PC-9 (cell line): ENCODE measurements around the gene ITIH2. TPM values are rescaled to one million over a fixed set of nuclear protein-coding genes. Genes with fewer than 3 reads are reported as not detected.
"Not testable (repeated sequence)": the region's sequence is repeated elsewhere in the genome, so short reads cannot be mapped to it uniquely, and the experiment has no call there.

ENCODE experiments used
- BruUV-seq: library from RNA; stranded (reverse); fragments of 400-500 nt; replicated peaks from 2 replicates; lab custom pipeline; 2021; lab: Mats Ljungman, UMichigan
- CTCF ChIA-PET: fragments of 300-600 bp; sonication (Branson Sonifier 250); formaldehyde crosslinking; loops from one replicate; lab custom pipeline; 2022; ENCODE audit warnings: antibody characterized with exemption; lab: Charles Lee
- POLR2A ChIA-PET: fragments of 300-600 bp; sonication (Branson Sonifier 250); formaldehyde crosslinking; loops from one replicate; lab custom pipeline; 2022; ENCODE audit warnings: antibody characterized with exemption; ENCODE audit not compliant: unreplicated experiment; lab: Charles Lee
- DNase-seq, 2 experiments: peaks; one replicate each; pipeline versions ENCODE4 v3.0.0 to v3.0.0-alpha.2; 2015 to 2022; ENCODE audit warnings: mixed read lengths in 1 of 2
- H2AFZ ChIP-seq: fragments of 200-600 bp; sonication (generic); 2 replicates; pipeline ENCODE4 v1.8.1; 2017; ENCODE audit warnings: antibody characterized with exemption
- H3F3A ChIP-seq: fragments of 200-600 bp; sonication (generic); 2 replicates; pipeline ENCODE4 v1.8.1; 2017; ENCODE audit warnings: antibody characterized with exemption, mild to moderate bottlenecking, low read depth; ENCODE audit not compliant: insufficient read depth
- H3K27ac ChIP-seq: fragments of 200-600 bp; sonication (generic); 2 replicates; pipeline ENCODE4 v1.6.1; 2016; ENCODE audit warnings: mixed run types
- H3K27me3 ChIP-seq: fragments of 200-600 bp; sonication (generic); 2 replicates; pipeline ENCODE4 v1.6.1; 2016; ENCODE audit warnings: low read depth, mixed run types; ENCODE audit not compliant: insufficient read depth
- H3K36me3 ChIP-seq: fragments of 200-600 bp; sonication (generic); 2 replicates; pipeline ENCODE4 v1.6.1; 2016; ENCODE audit warnings: low read depth, mixed run types
- H3K4me1 ChIP-seq: fragments of 200-600 bp; sonication (generic); replicated peaks from 2 replicates; pipeline ENCODE4 v1.6.1; 2016; ENCODE audit warnings: mixed run types; ENCODE audit not compliant: insufficient read depth
- H3K4me2 ChIP-seq: fragments of 200-600 bp; sonication (generic); 2 replicates; pipeline ENCODE4 v1.6.1; 2017; ENCODE audit warnings: mixed run types
- H3K4me3 ChIP-seq: fragments of 200-600 bp; sonication (generic); 2 replicates; pipeline ENCODE4 v1.6.1; 2016; ENCODE audit warnings: mixed run types
- H3K79me2 ChIP-seq: fragments of 200-600 bp; sonication (generic); 2 replicates; pipeline ENCODE4 v1.6.1; 2017; ENCODE audit warnings: low read depth, mixed run types
- H3K9me2 ChIP-seq: fragments of 200-600 bp; sonication (generic); 2 replicates; pipeline ENCODE4 v1.8.1; 2017; ENCODE audit warnings: mild to moderate bottlenecking; ENCODE audit not compliant: insufficient read depth
- H3K9me3 ChIP-seq: fragments of 200-600 bp; sonication (generic); 2 replicates; pipeline ENCODE4 v1.8.1; 2016; ENCODE audit warnings: low read depth; ENCODE audit not compliant: insufficient read depth
- H4K20me1 ChIP-seq: fragments of 200-600 bp; sonication (generic); 2 replicates; pipeline ENCODE4 v1.8.1; 2017; ENCODE audit not compliant: insufficient read depth
- EZH2 ChIP-seq: fragments of 200-600 bp; sonication (generic); IDR thresholded peaks from 2 replicates; pipeline ENCODE4 v1.8.0; 2017; ENCODE audit warnings: antibody characterized with exemption, low read depth
- intact Hi-C: fragments of 100-400 bp; cut with micrococcal nuclease; formaldehyde crosslinking; loops from one replicate; pipeline ENCODE4 v1.10.0; 2022; ENCODE audit not compliant: unreplicated experiment
- total RNA-seq: library from RNA; stranded (reverse); gene quantifications from 2 replicates; pipeline ENCODE4 v1.2.3, GENCODE V29; 2021
- TF ChIP-seq, protein P1 (sequence below): fragments of 200-600 bp; sonication (generic); conservative IDR thresholded peaks from 2 replicates; pipeline ENCODE4 v1.6.1; 2017; ENCODE audit warnings: mixed run types, antibody characterized with exemption, mild to moderate bottlenecking, moderate library complexity

Gene ITIH2
- total RNA-seq, 1 experiment from 2014 or later: not detected

DNA sequence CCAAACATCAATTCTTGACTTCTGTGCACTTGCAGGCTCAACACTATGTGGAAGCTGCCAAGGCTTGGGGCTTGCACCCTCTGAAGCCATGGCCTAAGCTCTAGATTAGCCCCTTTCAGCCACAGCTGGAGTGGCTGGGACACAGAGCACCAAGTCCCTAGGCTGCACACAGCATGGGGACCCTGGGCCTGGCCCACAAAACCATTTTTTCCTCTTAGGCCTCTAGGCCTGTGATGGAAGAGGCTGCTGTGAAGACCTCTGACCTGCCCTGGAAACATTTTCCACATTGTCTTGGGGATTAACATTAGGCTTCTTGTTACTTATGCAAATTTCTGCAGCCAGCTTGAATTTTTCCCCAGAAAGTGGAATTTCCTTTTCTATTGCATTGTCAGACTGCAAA, 10.7 kb upstream of the ITIH2 start:
- H3K4me1 ChIP-seq, H3K36me3 ChIP-seq, CTCF ChIA-PET, H3K4me2 ChIP-seq, H4K20me1 ChIP-seq, BruUV-seq, POLR2A ChIA-PET, DNase-seq, H3K79me2 ChIP-seq, H3K9me2 ChIP-seq, H3K27me3 ChIP-seq, H3K9me3 ChIP-seq, H2AFZ ChIP-seq, H3K4me3 ChIP-seq, intact Hi-C loops, H3K27ac ChIP-seq, H3F3A ChIP-seq: not testable (repeated sequence)

DNA sequence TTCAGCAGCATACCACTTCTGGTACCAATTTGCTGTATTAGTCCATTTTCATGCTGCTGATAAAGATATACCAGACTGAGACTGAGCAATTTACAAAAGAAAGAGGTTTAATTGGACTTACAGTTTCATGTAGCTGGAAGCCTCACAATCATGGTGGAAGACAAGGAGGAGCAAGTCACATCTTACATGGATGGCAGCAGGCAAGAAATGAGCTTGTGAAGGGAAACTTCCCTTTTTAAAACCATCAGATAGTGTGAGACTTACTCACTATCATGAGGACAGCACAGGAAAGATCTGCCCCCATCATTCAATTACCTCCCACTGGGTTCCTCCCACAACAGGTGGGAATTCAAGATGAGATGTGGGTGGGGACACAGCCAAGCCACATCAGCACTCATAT, 9.9 kb upstream of the ITIH2 start:
- DNase-seq, H3K27ac ChIP-seq, H3F3A ChIP-seq, H2AFZ ChIP-seq, H3K4me3 ChIP-seq, intact Hi-C loops, CTCF ChIA-PET, POLR2A ChIA-PET, H3K4me2 ChIP-seq, H4K20me1 ChIP-seq, H3K79me2 ChIP-seq, H3K36me3 ChIP-seq, H3K27me3 ChIP-seq, BruUV-seq, H3K4me1 ChIP-seq, H3K9me3 ChIP-seq, H3K9me2 ChIP-seq: not testable (repeated sequence)

DNA sequence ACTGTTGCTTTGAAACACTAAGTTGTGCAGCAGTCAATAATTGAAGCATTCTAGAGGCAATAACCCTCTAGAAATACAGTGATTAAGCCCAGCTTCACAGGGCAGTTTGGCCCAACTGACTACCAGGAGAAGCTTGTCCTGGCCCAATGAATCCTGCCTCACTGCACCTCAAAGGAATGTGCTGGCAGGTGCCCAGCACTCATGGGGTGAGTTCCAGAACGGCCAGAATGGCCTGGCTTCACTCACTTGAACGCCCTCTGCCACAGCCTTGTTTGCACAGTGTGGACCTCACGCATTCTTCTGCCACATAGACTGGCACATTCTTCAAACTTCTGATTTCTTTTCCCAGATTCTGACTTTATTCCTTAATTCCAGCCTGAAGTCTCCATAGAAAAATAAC, 6.6 kb upstream of the ITIH2 start:
- H3K27ac ChIP-seq: no peak overlapping the region
- intact Hi-C loops: no loop called here
- no peaks in the 10 kb centered on the region for H3K9me2 ChIP-seq
- CTCF ChIA-PET: no interaction called here
- H3K4me2 ChIP-seq: no peak overlapping the region
- H3K4me1 ChIP-seq: no peaks in the 10 kb centered on the region
- H3K36me3 ChIP-seq: no peaks in the 10 kb centered on the region
- no peak overlapping the region for H2AFZ ChIP-seq
- no peaks in the 10 kb centered on the region for H4K20me1 ChIP-seq
- H3K27me3 ChIP-seq: no peaks in the 10 kb centered on the region
- POLR2A ChIA-PET: no interaction called here
- H3K9me3 ChIP-seq: no peaks in the 10 kb centered on the region
- H3K4me3 ChIP-seq: no peak overlapping the region
- DNase-seq: no peak
- no peak for TF ChIP-seq EZH2
- TF ChIP-seq, protein P1, sequence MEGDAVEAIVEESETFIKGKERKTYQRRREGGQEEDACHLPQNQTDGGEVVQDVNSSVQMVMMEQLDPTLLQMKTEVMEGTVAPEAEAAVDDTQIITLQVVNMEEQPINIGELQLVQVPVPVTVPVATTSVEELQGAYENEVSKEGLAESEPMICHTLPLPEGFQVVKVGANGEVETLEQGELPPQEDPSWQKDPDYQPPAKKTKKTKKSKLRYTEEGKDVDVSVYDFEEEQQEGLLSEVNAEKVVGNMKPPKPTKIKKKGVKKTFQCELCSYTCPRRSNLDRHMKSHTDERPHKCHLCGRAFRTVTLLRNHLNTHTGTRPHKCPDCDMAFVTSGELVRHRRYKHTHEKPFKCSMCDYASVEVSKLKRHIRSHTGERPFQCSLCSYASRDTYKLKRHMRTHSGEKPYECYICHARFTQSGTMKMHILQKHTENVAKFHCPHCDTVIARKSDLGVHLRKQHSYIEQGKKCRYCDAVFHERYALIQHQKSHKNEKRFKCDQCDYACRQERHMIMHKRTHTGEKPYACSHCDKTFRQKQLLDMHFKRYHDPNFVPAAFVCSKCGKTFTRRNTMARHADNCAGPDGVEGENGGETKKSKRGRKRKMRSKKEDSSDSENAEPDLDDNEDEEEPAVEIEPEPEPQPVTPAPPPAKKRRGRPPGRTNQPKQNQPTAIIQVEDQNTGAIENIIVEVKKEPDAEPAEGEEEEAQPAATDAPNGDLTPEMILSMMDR: no peak
- no peaks in the 10 kb centered on the region for H3F3A ChIP-seq
- BruUV-seq: no TSS peak
- no peaks in the 10 kb centered on the region for H3K79me2 ChIP-seq

DNA sequence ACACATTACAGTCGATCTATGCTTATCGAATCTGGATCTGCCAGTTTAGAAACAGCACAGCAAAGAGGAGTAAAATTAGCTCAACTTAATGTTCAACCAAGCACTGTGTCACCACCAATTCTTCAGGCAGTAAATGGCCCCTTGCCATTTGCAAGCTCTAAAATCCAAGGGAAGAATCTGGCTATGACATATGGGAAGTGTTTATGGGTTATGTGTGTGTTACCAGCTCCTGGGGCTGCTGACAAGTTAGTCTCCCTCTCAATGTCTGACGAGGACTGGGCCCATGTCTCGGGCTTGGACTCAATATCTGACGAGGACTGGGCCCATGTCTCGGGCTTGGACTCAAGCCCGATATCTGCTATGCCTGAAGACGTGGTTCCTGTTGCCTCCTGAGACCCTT, 5.7 kb upstream of the ITIH2 start:
- BruUV-seq: no TSS peak
- Histone ChIP-seq H3K36me3 (no peaks in the 10 kb centered on the region), H3K79me2 (no peaks in the 10 kb centered on the region), H3F3A (no peaks in the 10 kb centered on the region), H3K4me3 (no peak overlapping the region), H4K20me1 (no peaks in the 10 kb centered on the region), H3K27me3 (peaks cover 7% of the 10 kb centered on the region), H3K27ac (no peak overlapping the region), H3K9me3 (no peaks in the 10 kb centered on the region), H3K4me2 (no peak overlapping the region), H3K4me1 (no peaks in the 10 kb centered on the region), H3K9me2 (no peaks in the 10 kb centered on the region), H2AFZ (no peak overlapping the region)
- DNase-seq: no peak
- no peak for TF ChIP-seq EZH2
- TF ChIP-seq, protein P1: no peak
- ChIA-PET CTCF (interaction anchor here (0.7 kb wide), 1 partner anchor 34 kb away, joined by 3 read pairs; no protein-coding TSS in a partner anchor), POLR2A (interaction anchor here (0.6 kb wide), 1 partner anchor 714 kb away, joined by 3 read pairs; no protein-coding TSS in a partner anchor)
- intact Hi-C loops: no loop called here
